ENCODE results near the gene DDX54. TPM values are rescaled to one million over a fixed set of nuclear protein-coding genes. Genes with fewer than 3 reads are reported as not detected.

Gene DDX54
- total RNA-seq, 5 donors from 2014 or later (not counting 1 experiment from before 2014, with no cell fraction given): 86.1 to 100.0 (median 88.0) TPM

DNA sequence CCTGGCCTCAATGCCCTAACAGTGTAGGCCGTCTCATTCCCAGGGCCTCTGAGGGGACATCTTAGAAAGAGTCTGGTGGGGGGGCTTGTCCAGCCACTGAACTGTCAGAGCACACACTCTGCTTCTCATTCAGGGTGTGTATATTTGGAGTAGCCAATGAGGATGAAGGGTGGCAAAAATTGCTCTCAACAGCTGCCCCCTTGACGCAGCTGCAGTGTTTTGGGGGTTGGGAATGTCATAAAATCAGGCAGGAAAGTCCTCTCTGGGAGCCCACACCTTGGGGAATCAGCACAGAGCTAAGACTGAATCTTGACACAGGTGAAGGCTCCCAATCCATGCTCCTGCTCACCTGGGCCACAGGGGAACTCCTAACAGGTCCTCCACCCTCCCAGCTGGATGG is 51.2 kb downstream of the DDX54 start:
- 100% methylated on average over 1 of the region's 2 CpGs for WGBS (ENCODE audit: insufficient coverage)
- H3K4me1 Mint-ChIP-seq: peaks cover 14 to 24% (median 19%) of the 10 kb centered on the region in 3 donors

DNA sequence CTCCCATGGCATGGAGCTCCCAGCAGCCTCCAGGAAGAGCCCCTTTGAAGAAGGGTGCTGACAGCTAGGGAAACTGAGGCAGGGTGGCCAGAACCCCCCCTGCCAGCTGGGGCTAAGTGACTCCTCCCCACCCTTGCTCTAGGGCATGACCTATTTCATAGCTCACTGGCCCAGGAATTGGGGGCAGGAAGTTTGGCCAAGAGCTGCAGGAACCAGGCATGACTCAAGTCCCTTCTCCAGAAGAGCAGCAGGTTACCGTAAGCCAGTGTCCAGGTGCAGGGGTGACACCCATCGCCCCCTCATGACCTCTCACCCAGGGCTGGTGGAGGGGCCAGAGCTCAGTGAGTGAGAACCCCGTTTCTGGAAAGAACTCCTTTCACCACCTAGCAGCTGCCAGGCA is 51.6 kb downstream of the DDX54 start:
- Histone ChIP-seq H3K4me3 (ENCODE audit: control insufficient read depth in 1 of 2, extremely low read depth in 1 of 2, low read length in 1 of 2) (no peak overlapping the region), H3K36me3 (ENCODE audit: control insufficient read depth in 2 of 2, extremely low read depth in 1 of 2, insufficient read depth in 1 of 2, low read length in 1 of 2) (no peaks in the 10 kb centered on the region), H3K9me3 (no peaks in the 10 kb centered on the region), H3K27me3 (replicated peaks in 1 of 2; ENCODE audit: control insufficient read depth in 2 of 2, extremely low read depth in 1 of 2, insufficient read depth in 2 of 2, low read length in 1 of 2) (peaks cover 0 to 30% of the 10 kb centered on the region in 2 experiments), H3K4me1 (ENCODE audit: control insufficient read depth in 1 of 2, extremely low read depth in 1 of 2, insufficient read depth in 2 of 2, low read length in 2 of 2) (peaks cover 5 to 22% of the 10 kb centered on the region in 2 experiments), H3K27ac (ENCODE audit: low read length) (no peak overlapping the region)
- no peak overlapping the region for H3K27ac Mint-ChIP-seq
- ChIA-PET POLR2A (no interaction called here), CTCF (interaction anchor here in 1 of 2 donors (0.6 to 2.5 kb wide), 2 partner anchors 19 to 90 kb away, joined by 3 to 9 read pairs; no protein-coding TSS in a partner anchor)
- no peaks in the 10 kb centered on the region for H3K36me3 Mint-ChIP-seq
- DNase-seq (no peak), ATAC-seq (replicated peaks in 1 of 4) (no peak)
- H3K4me3 Mint-ChIP-seq: peak overlapping the region in 1 of 3 donors; percentile 17
- no peaks in the 10 kb centered on the region for H3K9me3 Mint-ChIP-seq
- peaks cover 14 to 24% (median 19%) of the 10 kb centered on the region in 3 donors for H3K4me1 Mint-ChIP-seq
- H3K27me3 Mint-ChIP-seq: peaks cover 0 to 9% of the 10 kb centered on the region in 2 donors
- WGBS (ENCODE audit: insufficient coverage): 93% methylated on average over 2 of the region's 3 CpGs

More for the DNA sequence above, 51.2 kb downstream of the DDX54 start:
- Histone ChIP-seq H3K4me3 (ENCODE audit: control insufficient read depth in 1 of 2, extremely low read depth in 1 of 2, low read length in 1 of 2) (no peak overlapping the region), H3K27me3 (replicated peaks in 1 of 2; ENCODE audit: control insufficient read depth in 2 of 2, extremely low read depth in 1 of 2, insufficient read depth in 2 of 2, low read length in 1 of 2) (peaks cover 0 to 30% of the 10 kb centered on the region in 2 experiments), H3K36me3 (ENCODE audit: control insufficient read depth in 2 of 2, extremely low read depth in 1 of 2, insufficient read depth in 1 of 2, low read length in 1 of 2) (no peaks in the 10 kb centered on the region), H3K9me3 (no peaks in the 10 kb centered on the region), H3K27ac (ENCODE audit: low read length) (no peak overlapping the region), H3K4me1 (ENCODE audit: control insufficient read depth in 1 of 2, extremely low read depth in 1 of 2, insufficient read depth in 2 of 2, low read length in 2 of 2) (peaks cover 5 to 22% of the 10 kb centered on the region in 2 experiments)
- Mint-ChIP-seq H3K27ac (no peak overlapping the region), H3K36me3 (no peaks in the 10 kb centered on the region), H3K27me3 (peaks cover 0 to 9% of the 10 kb centered on the region in 2 donors), H3K4me3 (peak overlapping the region in 1 of 3 donors; percentile 87), H3K9me3 (no peaks in the 10 kb centered on the region)
- ATAC-seq (replicated peaks in 1 of 4): no peak
- CTCF ChIA-PET: interaction anchor here (0.5 to 2.5 kb wide), 3 partner anchors 19 to 89 kb away, joined by 3 to 9 read pairs (median 4); no protein-coding TSS in a partner anchor
- no peak for DNase-seq
- POLR2A ChIA-PET: interaction anchor here in 1 of 2 donors (0.9 kb wide), 1 partner anchor 38 kb away, joined by 3 read pairs; no protein-coding TSS in a partner anchor

DNA sequence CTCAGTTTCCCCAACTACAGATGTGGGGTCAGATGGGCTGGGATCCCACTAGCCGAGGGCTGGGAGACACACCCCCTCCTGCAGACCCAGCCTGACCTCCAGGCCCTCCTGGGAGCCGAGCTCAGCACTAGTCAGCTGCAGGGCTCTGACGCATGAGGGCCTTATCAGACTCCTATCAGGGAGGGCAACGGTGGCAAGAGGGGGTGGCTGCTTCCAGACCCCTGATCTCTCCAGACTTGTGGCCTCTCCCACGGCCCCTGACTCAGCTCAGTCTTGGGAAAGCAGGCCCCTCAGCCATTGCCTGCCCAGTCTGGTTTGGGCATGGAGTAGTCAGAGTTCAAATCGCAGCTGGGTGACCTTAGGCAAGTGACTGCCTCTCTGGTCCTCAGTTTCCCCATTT is 52.2 kb downstream of the DDX54 start:
- DNase-seq (no peak), ATAC-seq (replicated peaks in 1 of 4) (no peak)
- Mint-ChIP-seq H3K27ac (no peak overlapping the region), H3K4me3 (no peak overlapping the region), H3K9me3 (no peaks in the 10 kb centered on the region), H3K36me3 (no peaks in the 10 kb centered on the region), H3K4me1 (peaks cover 14 to 26% (median 19%) of the 10 kb centered on the region in 3 donors), H3K27me3 (peaks cover 0 to 9% of the 10 kb centered on the region in 2 donors)
- POLR2A ChIA-PET: interaction anchor here in 1 of 2 donors (0.6 kb wide), 1 partner anchor 52 kb away, joined by 3 read pairs; the partner anchor contains the start of genes DDX54 and RITA1
- CTCF ChIA-PET: interaction anchor here in 1 of 2 donors (0.6 kb wide), 1 partner anchor 14 kb away, joined by 3 read pairs; no protein-coding TSS in a partner anchor
- Histone ChIP-seq H3K36me3 (ENCODE audit: control insufficient read depth in 2 of 2, extremely low read depth in 1 of 2, insufficient read depth in 1 of 2, low read length in 1 of 2) (no peaks in the 10 kb centered on the region), H3K27me3 (replicated peaks in 1 of 2; ENCODE audit: control insufficient read depth in 2 of 2, extremely low read depth in 1 of 2, insufficient read depth in 2 of 2, low read length in 1 of 2) (peaks cover 0 to 30% of the 10 kb centered on the region in 2 experiments), H3K9me3 (no peaks in the 10 kb centered on the region), H3K27ac (ENCODE audit: low read length) (no peak overlapping the region), H3K4me1 (ENCODE audit: control insufficient read depth in 1 of 2, extremely low read depth in 1 of 2, insufficient read depth in 2 of 2, low read length in 2 of 2) (peaks cover 5 to 22% of the 10 kb centered on the region in 2 experiments), H3K4me3 (ENCODE audit: control insufficient read depth in 1 of 2, extremely low read depth in 1 of 2, low read length in 1 of 2) (no peak overlapping the region)
- 83% methylated on average over 6 of the region's 6 CpGs for WGBS (ENCODE audit: insufficient coverage)

- H3K27ac Mint-ChIP-seq: no peak overlapping the region
These were observed 53.7 kb downstream of the DDX54 start for GRCh38 chr12:113131556-113131955.

DNA sequence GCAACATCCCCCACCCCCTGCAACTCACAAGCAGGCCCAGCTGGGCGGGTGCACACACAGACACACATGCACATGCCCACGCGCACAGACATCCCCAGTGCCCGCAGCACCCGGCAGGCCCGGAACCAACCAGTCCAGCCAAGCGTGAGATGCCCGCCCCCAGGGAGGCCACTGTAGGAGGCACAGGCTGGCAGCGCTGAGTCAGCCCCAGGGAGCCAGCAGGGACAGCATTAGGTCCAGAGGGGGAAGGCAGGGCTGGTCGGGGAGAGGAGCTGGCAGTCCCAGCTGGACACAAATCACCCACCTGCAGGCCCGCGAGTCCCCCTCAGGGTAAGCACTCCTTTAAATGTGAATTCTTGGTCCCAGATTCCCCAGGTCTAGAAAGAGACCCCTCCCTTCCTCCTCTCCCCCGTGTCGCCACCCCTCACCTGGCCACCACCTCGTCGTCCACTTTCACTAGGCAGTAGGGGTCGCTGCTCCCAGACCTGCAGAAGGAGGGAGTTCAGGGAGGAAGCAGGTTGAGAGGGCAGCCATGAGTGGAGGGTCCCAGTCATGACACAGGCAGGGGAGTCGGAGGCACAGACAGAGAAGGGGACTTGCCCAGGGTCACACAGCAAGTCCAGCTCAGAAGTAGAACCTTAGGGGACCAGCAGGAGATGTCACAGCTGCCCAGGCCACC is 54.7 kb downstream of the DDX54 start:
- ChIA-PET POLR2A (interaction anchor here in 1 of 2 donors (0.6 kb wide), 1 partner anchor 226 kb away, joined by 5 read pairs; no protein-coding TSS in a partner anchor), CTCF (interaction anchor here in 1 of 2 donors (0.6 to 0.7 kb wide), 2 partner anchors 61 to 62 kb away, joined by 3 to 9 read pairs; no protein-coding TSS in a partner anchor)
- peaks cover 2 to 14% (median 5%) of the 10 kb centered on the region in 3 donors for H3K4me1 Mint-ChIP-seq
- H3K4me1 ChIP-seq (ENCODE audit: control insufficient read depth in 1 of 2, extremely low read depth in 1 of 2, insufficient read depth in 2 of 2, low read length in 2 of 2): peaks cover 5 to 11% of the 10 kb centered on the region in 2 experiments
- H3K27me3 ChIP-seq (replicated peaks in 1 of 2; ENCODE audit: control insufficient read depth in 2 of 2, extremely low read depth in 1 of 2, insufficient read depth in 2 of 2, low read length in 1 of 2): peaks cover 0 to 14% of the 10 kb centered on the region in 2 experiments
- no peaks in the 10 kb centered on the region for H3K36me3 ChIP-seq (ENCODE audit: control insufficient read depth in 2 of 2, extremely low read depth in 1 of 2, insufficient read depth in 1 of 2, low read length in 1 of 2)
- H3K9me3 Mint-ChIP-seq: no peaks in the 10 kb centered on the region
- H3K27ac ChIP-seq (ENCODE audit: low read length): no peak overlapping the region
- no peaks in the 10 kb centered on the region for H3K36me3 Mint-ChIP-seq
- H3K4me3 Mint-ChIP-seq: no peak overlapping the region
- no peak overlapping the region for H3K4me3 ChIP-seq (ENCODE audit: control insufficient read depth in 1 of 2, extremely low read depth in 1 of 2, low read length in 1 of 2)
- H3K27ac Mint-ChIP-seq: no peak overlapping the region
- peaks cover 0 to 4% of the 10 kb centered on the region in 2 donors for H3K27me3 Mint-ChIP-seq
- WGBS (ENCODE audit: insufficient coverage): 86% methylated on average over 13 of the region's 18 CpGs
- H3K9me3 ChIP-seq: no peaks in the 10 kb centered on the region
- ATAC-seq (replicated peaks in 1 of 4) (peak in 1 of 4 experiments; percentile 34), DNase-seq (no peak)

More at GRCh38 chr12:113131556-113131955, 53.7 kb downstream of the DDX54 start:
- Mint-ChIP-seq H3K9me3 (no peaks in the 10 kb centered on the region), H3K4me1 (peaks cover 10 to 22% (median 14%) of the 10 kb centered on the region in 3 donors), H3K4me3 (no peak overlapping the region), H3K27me3 (peaks cover 0 to 5% of the 10 kb centered on the region in 2 donors), H3K36me3 (no peaks in the 10 kb centered on the region)
- H3K36me3 ChIP-seq (ENCODE audit: control insufficient read depth in 2 of 2, extremely low read depth in 1 of 2, insufficient read depth in 1 of 2, low read length in 1 of 2): no peaks in the 10 kb centered on the region
- ChIA-PET CTCF (no interaction called here), POLR2A (interaction anchor here (0.6 to 0.7 kb wide), 2 partner anchors 20 to 64 kb away, joined by 3 to 12 read pairs; no protein-coding TSS in a partner anchor)
- no peak overlapping the region for H3K27ac ChIP-seq (ENCODE audit: low read length)
- H3K4me1 ChIP-seq (ENCODE audit: control insufficient read depth in 1 of 2, extremely low read depth in 1 of 2, insufficient read depth in 2 of 2, low read length in 2 of 2): peaks cover 5 to 20% of the 10 kb centered on the region in 2 experiments
- DNase-seq: no peak
- no peaks in the 10 kb centered on the region for H3K9me3 ChIP-seq
- WGBS (ENCODE audit: insufficient coverage): 57% methylated on average over 1 of the region's 1 CpG
- H3K4me3 ChIP-seq (ENCODE audit: control insufficient read depth in 1 of 2, extremely low read depth in 1 of 2, low read length in 1 of 2): no peak overlapping the region
- H3K27me3 ChIP-seq (replicated peaks in 1 of 2; ENCODE audit: control insufficient read depth in 2 of 2, extremely low read depth in 1 of 2, insufficient read depth in 2 of 2, low read length in 1 of 2): peaks cover 0 to 22% of the 10 kb centered on the region in 2 experiments
- no peak for ATAC-seq (replicated peaks in 1 of 4)
